Activated B cell treated with CpG ODN at 0.5 μM for 24 hours (primary cell): ENCODE measurements around the gene FGFR4. TPM values are rescaled to one million over a fixed set of nuclear protein-coding genes. Genes with fewer than 3 reads are reported as not detected.

Experiments used
- ATAC-seq: fragments of 200-7000 bp; cut with Tn5 transposase; one replicate; pipeline ENCODE4 v1.10.0; 2021; ENCODE audit warnings: low read depth, mild to moderate bottlenecking, moderate library complexity
- CTCF ChIA-PET: fragments of 350-600 bp; sonication (Branson Sonifier 250); formaldehyde crosslinking; loops from one replicate; lab custom pipeline; 2021; ENCODE audit warnings: antibody characterized with exemption; lab: Charles Lee
- POLR2A ChIA-PET: fragments of 350-600 bp; sonication (Branson Sonifier 250); formaldehyde crosslinking; loops from one replicate; lab custom pipeline; 2021; ENCODE audit warnings: antibody characterized with exemption; lab: Charles Lee
- DNase-seq: peaks from one replicate; pipeline ENCODE4 v3.0.0; 2022
- H3K27ac Mint-ChIP-seq: one replicate; pipeline ENCODE4 v1.8.0; 2020; ENCODE audit warnings: mixed read lengths
- H3K27me3 Mint-ChIP-seq: one replicate; pipeline ENCODE4 v1.8.0; 2021; ENCODE audit warnings: mixed read lengths
- H3K36me3 Mint-ChIP-seq: one replicate; pipeline ENCODE4 v1.8.0; 2021; ENCODE audit warnings: low read depth, mixed read lengths
- H3K4me1 Mint-ChIP-seq: one replicate; pipeline ENCODE4 v1.8.0; 2021; ENCODE audit warnings: mixed read lengths
- H3K4me3 Mint-ChIP-seq: one replicate; pipeline ENCODE4 v1.8.0; 2020; ENCODE audit warnings: mild to moderate bottlenecking, mixed read lengths
- H3K9me3 Mint-ChIP-seq: one replicate; pipeline ENCODE4 v1.8.0; 2020; ENCODE audit warnings: mixed read lengths
- intact Hi-C: fragments of 100-400 bp; cut with micrococcal nuclease; formaldehyde crosslinking; loops from one replicate; pipeline ENCODE4 v1.15.1; 2024
- total RNA-seq: library from RNA; stranded (reverse); gene quantifications from 2 replicates; pipeline ENCODE4 v1.2.3, GENCODE V29; 2022
- TF ChIP-seq, protein P1 (sequence below): fragments of 200-600 bp; IDR thresholded peaks from one replicate; pipeline ENCODE4 v1.8.0; 2022; ENCODE audit warnings: antibody characterized with exemption, mild to moderate bottlenecking

FGFR4 gene
- total RNA-seq, 1 donor from 2014 or later = 1.5 TPM

DNA sequence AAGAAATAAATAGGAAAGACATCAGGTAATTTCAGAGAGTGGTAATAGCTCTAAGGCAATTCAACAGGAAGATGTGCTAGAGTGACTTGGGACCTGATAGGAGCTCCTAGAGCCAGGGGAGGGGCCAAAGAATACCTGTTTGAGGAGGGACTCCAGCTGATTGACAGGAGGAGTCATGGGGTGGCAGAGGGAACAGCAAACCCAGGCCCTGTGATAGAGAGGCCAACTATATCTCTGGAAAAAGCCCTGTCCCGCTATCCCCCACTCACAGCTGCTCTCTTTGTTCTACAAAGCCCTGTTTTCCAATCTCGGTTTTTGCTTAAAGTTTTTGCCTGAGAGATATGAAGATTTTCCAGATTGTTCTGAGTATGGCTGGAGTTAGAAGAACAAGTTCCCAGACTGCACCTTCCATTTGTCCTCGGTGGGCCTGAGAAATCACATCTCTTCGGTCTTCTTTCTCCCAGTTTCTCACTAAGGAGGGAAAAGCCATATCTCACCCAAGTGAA, 37.8 kb downstream of the FGFR4 start:
- Mint-ChIP-seq H3K4me3 (peak overlapping the region; percentile 59), H3K36me3 (no peaks in the 10 kb centered on the region), H3K27me3 (no peaks in the 10 kb centered on the region), H3K4me1 (peaks cover 30% of the 10 kb centered on the region), H3K9me3 (no peaks in the 10 kb centered on the region), H3K27ac (peak overlapping the region; percentile 82)
- DNase-seq = no peak
- TF ChIP-seq, protein P1, sequence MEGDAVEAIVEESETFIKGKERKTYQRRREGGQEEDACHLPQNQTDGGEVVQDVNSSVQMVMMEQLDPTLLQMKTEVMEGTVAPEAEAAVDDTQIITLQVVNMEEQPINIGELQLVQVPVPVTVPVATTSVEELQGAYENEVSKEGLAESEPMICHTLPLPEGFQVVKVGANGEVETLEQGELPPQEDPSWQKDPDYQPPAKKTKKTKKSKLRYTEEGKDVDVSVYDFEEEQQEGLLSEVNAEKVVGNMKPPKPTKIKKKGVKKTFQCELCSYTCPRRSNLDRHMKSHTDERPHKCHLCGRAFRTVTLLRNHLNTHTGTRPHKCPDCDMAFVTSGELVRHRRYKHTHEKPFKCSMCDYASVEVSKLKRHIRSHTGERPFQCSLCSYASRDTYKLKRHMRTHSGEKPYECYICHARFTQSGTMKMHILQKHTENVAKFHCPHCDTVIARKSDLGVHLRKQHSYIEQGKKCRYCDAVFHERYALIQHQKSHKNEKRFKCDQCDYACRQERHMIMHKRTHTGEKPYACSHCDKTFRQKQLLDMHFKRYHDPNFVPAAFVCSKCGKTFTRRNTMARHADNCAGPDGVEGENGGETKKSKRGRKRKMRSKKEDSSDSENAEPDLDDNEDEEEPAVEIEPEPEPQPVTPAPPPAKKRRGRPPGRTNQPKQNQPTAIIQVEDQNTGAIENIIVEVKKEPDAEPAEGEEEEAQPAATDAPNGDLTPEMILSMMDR = no peak
- POLR2A ChIA-PET = interaction anchor here (0.7 to 1.5 kb wide), 4 partner anchors 9 to 177 kb away, joined by 3 to 24 read pairs (median 5); partner anchors contain the start of gene NSD1
- CTCF ChIA-PET = interaction anchor here (1.3 kb wide), 1 partner anchor 13 kb away, joined by 4 read pairs; no protein-coding TSS in a partner anchor
- peak; percentile 90 for ATAC-seq
- intact Hi-C loops = loop anchor here (1.0 kb wide), 1 partner anchor 9 kb away; the partner anchor contains the start of gene NSD1

DNA sequence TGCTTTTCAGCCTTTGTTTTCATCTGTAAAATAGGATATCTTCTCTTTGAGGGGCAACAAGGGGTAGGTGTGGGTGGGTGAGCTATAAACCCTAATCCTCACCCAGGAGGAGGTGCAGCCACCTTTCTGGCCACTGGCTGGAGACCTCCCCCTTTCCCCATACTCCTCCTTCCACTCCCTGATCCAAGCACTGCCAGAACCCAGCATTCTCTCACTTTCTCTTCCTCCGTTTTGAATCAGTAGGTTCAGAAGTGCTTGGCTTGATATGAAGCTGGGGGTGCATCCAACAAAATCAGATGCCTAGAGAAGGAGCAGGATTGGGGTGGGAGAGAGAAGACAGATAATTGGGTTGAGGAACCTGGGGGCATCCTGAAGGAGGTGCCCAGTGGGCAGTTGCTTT, 40.1 kb downstream of the FGFR4 start:
- intact Hi-C loops = no loop called here
- ChIA-PET CTCF (no interaction called here), POLR2A (interaction anchor here (0.6 kb wide), 1 partner anchor 52 kb away, joined by 3 read pairs; no protein-coding TSS in a partner anchor)
- H3K27me3 Mint-ChIP-seq = no peaks in the 10 kb centered on the region
- DNase-seq (no peak), ATAC-seq (no peak)
- H3K4me3 Mint-ChIP-seq = no peak overlapping the region
- no peaks in the 10 kb centered on the region for H3K36me3 Mint-ChIP-seq
- peaks cover 39% of the 10 kb centered on the region for H3K4me1 Mint-ChIP-seq
- TF ChIP-seq, protein P1 = no peak
- no peak overlapping the region for H3K27ac Mint-ChIP-seq
- H3K9me3 Mint-ChIP-seq = no peaks in the 10 kb centered on the region

DNA sequence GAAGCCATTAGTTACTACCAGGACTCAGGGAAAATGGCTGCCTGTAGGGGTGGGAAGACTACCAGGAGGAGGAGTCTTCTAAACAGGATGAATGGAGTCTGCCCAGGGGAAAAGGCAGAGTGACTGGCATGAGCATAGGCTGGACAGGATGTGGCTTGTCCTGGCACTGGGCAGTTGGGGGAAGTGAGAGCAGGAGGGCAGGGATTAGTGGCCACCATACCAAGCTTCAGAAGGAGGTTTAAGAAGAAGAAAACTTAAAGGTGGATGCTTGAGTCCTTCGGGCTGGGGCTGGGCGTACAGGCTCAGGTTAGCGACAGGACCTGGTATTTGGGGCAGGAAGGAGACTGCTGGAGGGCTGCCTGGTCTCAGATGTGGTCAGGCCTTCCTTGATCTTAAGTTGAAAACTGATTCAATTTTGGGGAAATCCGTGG, 41.9 kb downstream of the FGFR4 start:
- ChIA-PET POLR2A (interaction anchor here (0.5 to 0.8 kb wide), 2 partner anchors 9 to 19 kb away, joined by 3 to 4 read pairs; no protein-coding TSS in a partner anchor), CTCF (interaction anchor here (1.3 kb wide), 2 partner anchors 15 to 16 kb away, joined by 3 to 6 read pairs; no protein-coding TSS in a partner anchor)
- TF ChIP-seq, protein P1 = no peak
- intact Hi-C loops = no loop called here
- DNase-seq (no peak), ATAC-seq (no peak)
- Mint-ChIP-seq H3K4me3 (no peak overlapping the region), H3K27ac (peak overlapping the region; percentile 13), H3K4me1 (peaks cover 38% of the 10 kb centered on the region), H3K9me3 (no peaks in the 10 kb centered on the region), H3K36me3 (no peaks in the 10 kb centered on the region), H3K27me3 (no peaks in the 10 kb centered on the region)

DNA sequence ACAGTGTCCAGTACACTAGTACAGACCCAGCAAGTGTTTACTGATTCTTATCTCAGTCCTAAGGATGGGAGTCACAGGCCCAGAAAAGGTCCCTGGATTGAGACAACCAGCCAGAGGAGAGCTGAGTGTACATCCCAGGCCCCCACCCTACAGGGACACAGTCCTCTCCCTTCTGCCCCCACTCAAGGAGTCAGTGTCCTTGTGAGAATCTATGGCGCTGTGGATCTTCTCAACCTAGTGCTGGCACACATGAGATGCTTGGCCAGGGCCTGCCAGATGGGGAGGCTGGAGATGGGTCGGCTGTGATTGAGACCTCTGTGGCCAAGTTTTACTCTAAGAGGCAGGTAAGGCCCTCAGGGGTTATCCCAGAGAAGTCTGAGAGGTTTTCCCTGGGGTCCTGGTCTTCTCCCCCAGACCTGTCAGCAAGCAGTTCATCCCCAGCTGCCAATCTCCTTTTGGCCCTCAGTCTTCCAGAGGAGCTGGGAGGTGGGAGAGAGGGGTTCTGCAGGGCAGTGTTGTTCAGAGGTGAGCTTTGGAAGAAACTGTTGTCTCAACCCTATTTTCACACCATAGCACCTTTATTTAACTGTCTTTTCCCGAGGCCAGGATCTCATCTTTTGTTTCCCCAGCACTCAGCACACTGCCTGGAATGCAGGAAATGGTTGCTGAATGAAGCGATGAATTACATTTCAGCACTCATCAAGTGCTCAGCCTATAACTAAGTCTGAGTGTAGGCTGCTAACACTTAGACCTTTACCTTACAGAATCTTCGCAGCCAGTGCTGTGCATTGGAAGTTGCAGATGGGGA, 43.7 kb downstream of the FGFR4 start:
- no peaks in the 10 kb centered on the region for H3K27me3 Mint-ChIP-seq
- no peak for ATAC-seq
- intact Hi-C loops = loop anchor here (5.0 to 10.0 kb wide), 5 partner anchors 47 to 746 kb away; partner anchors contain the start of genes HIGD2A, LMAN2, NOP16 and RNF44
- POLR2A ChIA-PET = interaction anchor here (0.5 kb wide), 1 partner anchor 34 kb away, joined by 3 read pairs; no protein-coding TSS in a partner anchor
- H3K9me3 Mint-ChIP-seq = no peaks in the 10 kb centered on the region
- no peak for DNase-seq
- CTCF ChIA-PET = no interaction called here
- peak overlapping the region; percentile 44 for H3K4me3 Mint-ChIP-seq
- peak overlapping the region; percentile 83 for H3K27ac Mint-ChIP-seq
- peaks cover 4% of the 10 kb centered on the region for H3K36me3 Mint-ChIP-seq
- peaks cover 32% of the 10 kb centered on the region for H3K4me1 Mint-ChIP-seq
- TF ChIP-seq, protein P1 = no peak

DNA sequence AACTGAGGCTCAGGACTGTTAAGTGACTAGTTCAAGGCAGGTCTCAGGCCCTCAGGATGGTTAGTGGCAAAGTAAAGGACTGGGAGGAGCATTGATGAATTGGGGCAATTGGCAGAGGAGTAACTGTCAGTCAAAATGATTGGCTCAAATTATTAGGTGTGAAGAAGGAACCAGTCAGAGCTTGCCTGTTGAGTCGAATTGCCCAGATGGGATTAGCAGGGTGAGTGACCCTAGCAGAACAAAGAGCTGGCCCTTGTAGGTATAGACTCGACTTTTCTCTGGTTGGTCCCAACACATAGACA, 44.3 kb downstream of the FGFR4 start:
- H3K9me3 Mint-ChIP-seq = no peaks in the 10 kb centered on the region
- peak overlapping the region; percentile 71 for H3K4me3 Mint-ChIP-seq
- POLR2A ChIA-PET = interaction anchor here (0.7 kb wide), 1 partner anchor 169 kb away, joined by 3 read pairs; no protein-coding TSS in a partner anchor
- ATAC-seq (no peak), DNase-seq (no peak)
- TF ChIP-seq, protein P1 = no peak
- no peaks in the 10 kb centered on the region for H3K27me3 Mint-ChIP-seq
- CTCF ChIA-PET = no interaction called here
- peak overlapping the region; percentile 83 for H3K27ac Mint-ChIP-seq
- intact Hi-C loops = loop anchor here (5.0 to 10.0 kb wide), 5 partner anchors 46 to 746 kb away; partner anchors contain the start of genes HIGD2A, LMAN2, NOP16 and RNF44
- H3K36me3 Mint-ChIP-seq = peaks cover 8% of the 10 kb centered on the region
- H3K4me1 Mint-ChIP-seq = peaks cover 36% of the 10 kb centered on the region
